ENCODE results near the gene AKR7A2.

The AKR7A2 gene

DNA sequence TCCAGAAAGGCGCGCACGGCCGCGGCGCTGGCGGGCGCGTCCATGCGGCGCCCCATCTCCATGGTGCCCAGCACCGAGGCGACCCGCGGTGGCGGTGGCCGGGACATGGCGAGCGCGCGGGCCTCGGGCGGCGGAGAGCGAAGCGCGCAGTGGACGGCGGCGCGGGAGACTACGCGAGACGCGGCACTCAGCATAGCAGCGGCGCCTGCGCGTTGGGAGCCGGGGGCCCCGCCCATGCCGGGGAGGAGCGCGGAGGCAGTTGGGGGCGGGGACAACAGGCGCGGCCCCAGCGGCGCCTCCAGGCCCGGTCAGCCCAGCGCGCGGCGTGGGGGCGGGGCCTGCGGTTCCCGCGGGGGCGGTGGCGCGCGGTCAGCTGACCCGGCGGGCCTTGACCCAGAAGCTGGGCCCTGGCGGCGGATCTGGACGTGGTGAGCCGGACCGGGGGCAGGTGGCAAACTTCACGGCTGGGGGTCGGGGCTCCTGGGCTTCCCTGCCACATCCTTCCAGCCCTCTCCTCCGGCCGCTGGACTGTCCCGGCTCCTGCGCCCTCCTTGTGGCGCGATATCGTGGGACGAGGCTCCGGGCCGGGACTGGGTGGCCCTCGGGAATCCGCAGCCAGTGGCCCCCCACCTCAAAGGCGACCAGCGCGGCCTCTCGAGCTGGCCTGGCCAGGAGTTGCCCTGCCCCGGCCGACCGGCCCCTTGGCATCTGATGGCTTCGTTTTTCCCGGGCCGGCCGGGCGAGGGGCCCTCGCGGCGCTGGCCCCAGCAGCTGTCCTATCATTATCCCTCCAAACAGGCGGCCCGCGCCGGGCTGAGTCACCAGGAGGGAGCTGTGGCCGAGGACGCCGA lies at the start of gene AKR7A2, which contains the start of gene SLC66A1:
Gene AKR7A2 (minus strand): TSS at position 214 of the 851 bp plus-strand sequence. CDS start 20 bp downstream, at position 194.
Gene SLC66A1 (plus strand): TSS at position 396 of the 851 bp plus-strand sequence. CDS start 5,352 bp downstream, outside the sequence.
- Mint-ChIP-seq H3K27ac (no peak within 1 kb of the TSS), H3K36me3 (ENCODE audit: low read depth) (peaks cover 20% of the 10 kb centered on the region)

DNA sequence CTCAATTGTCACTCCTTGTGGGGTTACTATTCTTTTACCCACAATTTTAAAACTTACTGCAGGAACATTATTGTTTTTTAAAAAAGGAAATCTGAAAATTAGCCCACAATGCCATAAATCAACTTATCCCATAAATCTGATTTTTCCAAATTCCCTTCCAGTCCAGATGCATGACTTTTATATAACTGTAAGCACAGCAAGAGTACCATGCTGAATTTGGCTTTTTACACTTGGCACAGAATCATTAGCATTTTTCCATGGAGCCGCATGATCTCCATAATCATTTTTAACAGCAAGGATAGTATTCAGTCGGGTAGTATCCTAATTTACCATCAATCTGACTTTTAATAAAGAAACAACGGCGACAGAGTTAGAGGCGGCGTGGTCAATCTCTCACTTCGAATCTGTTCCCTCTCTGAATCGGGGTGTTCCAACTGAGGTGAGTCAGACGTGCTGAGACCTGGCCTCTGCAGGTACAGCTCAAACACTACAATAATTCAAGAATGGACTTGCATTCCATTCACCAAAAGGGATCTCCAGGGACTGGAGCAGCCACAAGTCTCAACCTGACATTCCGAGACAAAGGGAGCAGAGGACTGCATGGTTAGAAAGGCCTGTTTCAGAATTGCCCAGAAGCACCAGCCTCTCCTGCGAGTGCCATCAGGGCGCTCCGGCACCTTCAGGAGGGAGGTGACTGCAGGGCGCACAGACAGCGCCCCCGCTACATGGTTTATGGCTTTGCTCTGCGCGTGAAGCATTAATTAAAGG lies 49.1 kb upstream of the AKR7A2 start:
- DNase-seq: no peak
- Mint-ChIP-seq H3K9me3 (no peaks in the 10 kb centered on the region), H3K4me3 (no peak overlapping the region), H3K36me3 (ENCODE audit: low read depth) (peaks cover 15% of the 10 kb centered on the region), H3K27me3 (ENCODE audit: low read depth, poor library complexity) (no peaks in the 10 kb centered on the region), H3K27ac (peak overlapping the region; percentile 70), H3K4me1 (peaks cover 37% of the 10 kb centered on the region)
- TF ChIP-seq, protein P1, sequence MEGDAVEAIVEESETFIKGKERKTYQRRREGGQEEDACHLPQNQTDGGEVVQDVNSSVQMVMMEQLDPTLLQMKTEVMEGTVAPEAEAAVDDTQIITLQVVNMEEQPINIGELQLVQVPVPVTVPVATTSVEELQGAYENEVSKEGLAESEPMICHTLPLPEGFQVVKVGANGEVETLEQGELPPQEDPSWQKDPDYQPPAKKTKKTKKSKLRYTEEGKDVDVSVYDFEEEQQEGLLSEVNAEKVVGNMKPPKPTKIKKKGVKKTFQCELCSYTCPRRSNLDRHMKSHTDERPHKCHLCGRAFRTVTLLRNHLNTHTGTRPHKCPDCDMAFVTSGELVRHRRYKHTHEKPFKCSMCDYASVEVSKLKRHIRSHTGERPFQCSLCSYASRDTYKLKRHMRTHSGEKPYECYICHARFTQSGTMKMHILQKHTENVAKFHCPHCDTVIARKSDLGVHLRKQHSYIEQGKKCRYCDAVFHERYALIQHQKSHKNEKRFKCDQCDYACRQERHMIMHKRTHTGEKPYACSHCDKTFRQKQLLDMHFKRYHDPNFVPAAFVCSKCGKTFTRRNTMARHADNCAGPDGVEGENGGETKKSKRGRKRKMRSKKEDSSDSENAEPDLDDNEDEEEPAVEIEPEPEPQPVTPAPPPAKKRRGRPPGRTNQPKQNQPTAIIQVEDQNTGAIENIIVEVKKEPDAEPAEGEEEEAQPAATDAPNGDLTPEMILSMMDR (IDR thresholded peaks at IDR 0.05): no peak

More for the DNA sequence above, at the start of gene AKR7A2, which contains the start of gene SLC66A1:
- TF ChIP-seq, protein P1 (IDR thresholded peaks at IDR 0.05): no peak
- DNase-seq: peak; percentile 93
- Mint-ChIP-seq H3K4me1 (peaks cover 54% of the 10 kb centered on the region), H3K27me3 (ENCODE audit: low read depth, poor library complexity) (no peaks in the 10 kb centered on the region), H3K4me3 (peak within 1 kb of the TSS; percentile 89), H3K9me3 (no peaks in the 10 kb centered on the region)

DNA sequence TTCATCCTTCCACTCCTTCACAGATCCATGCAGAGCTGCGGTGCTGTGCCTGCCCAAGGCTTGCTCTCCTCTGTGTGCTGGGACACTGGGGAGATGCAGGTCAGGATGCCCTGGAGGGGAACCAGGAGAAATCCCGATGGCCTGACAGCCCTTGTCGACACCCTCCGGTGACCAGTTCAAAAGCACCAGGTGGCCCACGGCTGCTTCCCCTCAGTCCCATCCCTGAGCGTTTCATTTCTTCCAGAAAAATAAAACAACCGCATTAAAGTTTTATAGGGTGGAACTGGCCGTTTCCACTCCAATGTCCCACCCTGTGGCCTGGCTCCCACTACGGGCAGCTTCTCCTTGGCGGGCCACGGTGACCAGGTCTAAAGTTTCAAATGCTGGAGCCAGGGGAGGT lies 48.5 kb upstream of the AKR7A2 start:
- no peak overlapping the region for H3K4me3 Mint-ChIP-seq
- H3K4me1 Mint-ChIP-seq: peaks cover 41% of the 10 kb centered on the region
- H3K36me3 Mint-ChIP-seq (ENCODE audit: low read depth): peaks cover 20% of the 10 kb centered on the region
- H3K27me3 Mint-ChIP-seq (ENCODE audit: low read depth, poor library complexity): no peaks in the 10 kb centered on the region
- TF ChIP-seq, protein P1 (IDR thresholded peaks at IDR 0.05): no peak
- no peak for DNase-seq
- H3K27ac Mint-ChIP-seq: no peak overlapping the region
- no peaks in the 10 kb centered on the region for H3K9me3 Mint-ChIP-seq

DNA sequence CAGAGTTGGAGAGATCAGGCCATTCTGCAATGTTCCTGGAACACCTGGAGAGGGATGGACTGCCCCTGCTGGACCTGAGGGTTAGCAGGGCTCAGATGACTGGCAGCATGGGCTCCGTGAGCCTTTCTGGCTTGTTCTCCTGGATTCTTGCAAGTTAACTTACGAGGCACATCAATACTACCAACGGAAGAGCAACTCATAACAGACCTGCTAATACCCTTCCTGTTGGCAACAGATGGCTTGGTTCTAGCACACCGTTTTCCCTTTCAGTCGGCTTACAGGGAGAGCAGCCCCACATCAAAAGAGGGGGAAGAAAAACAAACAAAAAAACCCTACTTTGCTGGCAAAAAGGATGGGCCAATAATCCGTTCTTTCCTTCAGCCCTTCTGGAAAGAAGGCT lies 48.1 kb upstream of the AKR7A2 start:
- Mint-ChIP-seq H3K4me3 (no peak overlapping the region), H3K4me1 (peaks cover 42% of the 10 kb centered on the region), H3K36me3 (ENCODE audit: low read depth) (peaks cover 19% of the 10 kb centered on the region), H3K27ac (peak overlapping the region; percentile 40), H3K27me3 (ENCODE audit: low read depth, poor library complexity) (no peaks in the 10 kb centered on the region), H3K9me3 (no peaks in the 10 kb centered on the region)
- DNase-seq: no peak
- TF ChIP-seq, protein P1 (IDR thresholded peaks at IDR 0.05): no peak

DNA sequence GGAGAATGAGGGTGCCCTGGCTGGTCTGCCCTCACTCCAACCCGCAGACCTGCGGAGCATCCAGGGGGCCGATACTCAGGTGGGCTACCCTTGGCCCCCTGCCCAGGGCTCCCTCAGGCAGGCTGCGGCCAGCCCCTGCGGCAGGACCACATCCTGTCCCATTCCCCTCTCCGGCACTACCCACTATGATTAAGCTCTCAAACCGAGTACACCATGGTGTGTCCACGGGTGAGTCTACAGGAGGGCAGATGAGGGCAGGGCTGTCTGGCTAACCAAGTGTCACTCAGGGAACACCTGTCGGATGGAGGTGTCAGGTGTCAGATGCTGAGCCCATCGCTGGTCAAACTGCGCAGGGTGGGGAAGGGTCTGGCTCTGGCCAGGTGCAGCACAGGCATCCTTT lies 47.4 kb upstream of the AKR7A2 start:
- peaks cover 22% of the 10 kb centered on the region for H3K36me3 Mint-ChIP-seq (ENCODE audit: low read depth)
- no peak overlapping the region for H3K4me3 Mint-ChIP-seq
- no peak overlapping the region for H3K27ac Mint-ChIP-seq
- TF ChIP-seq, protein P1 (IDR thresholded peaks at IDR 0.05): no peak
- H3K9me3 Mint-ChIP-seq: no peaks in the 10 kb centered on the region
- no peaks in the 10 kb centered on the region for H3K27me3 Mint-ChIP-seq (ENCODE audit: low read depth, poor library complexity)
- peaks cover 46% of the 10 kb centered on the region for H3K4me1 Mint-ChIP-seq
- DNase-seq: no peak

Data from nephron progenitor cell (in vitro differentiated cells).